Common myeloid progenitor, CD34-positive (primary cell): ENCODE measurements around the gene SDCBP2.

Experiments used
- CTCF ChIA-PET: fragments of 350-600 bp; sonication (Branson Sonifier 250); formaldehyde crosslinking; loops from one replicate; lab custom pipeline; 2021; ENCODE audit warnings: antibody characterized with exemption; lab: Charles Lee
- POLR2A ChIA-PET: fragments of 350-600 bp; sonication (Branson Sonifier 250); formaldehyde crosslinking; loops from one replicate; lab custom pipeline; 2021; ENCODE audit warnings: antibody characterized with exemption; lab: Charles Lee
- DNase-seq, 3 donors: peaks; one replicate each; pipeline versions ENCODE4 v3.0.0 to v3.0.0-alpha.2; 2013
- H3K27ac ChIP-seq, 2 experiments: 1 replicate in 1 of 2; 2 replicates in 1 of 2; pipeline ENCODE4 v1.7.0; 2013; ENCODE audit warnings: inconsistent platforms in 2 of 2, low read length in 2 of 2, mild to moderate bottlenecking in 2 of 2, low read depth in 1 of 2, moderate library complexity in 1 of 2; ENCODE audit not compliant: severe bottlenecking in 2 of 2, insufficient read depth in 1 of 2, poor library complexity in 1 of 2
- H3K27me3 ChIP-seq, 5 experiments: replicated peaks in 2 of 5; 1 replicate in 3 of 5; 2 replicates in 2 of 5; pipeline versions ENCODE4 v1.6.1 to v1.7.0; 2013; ENCODE audit warnings: low read length in 4 of 5, mild to moderate bottlenecking in 2 of 5, moderate library complexity in 2 of 5, inconsistent platforms in 1 of 5; ENCODE audit not compliant: insufficient read depth in 5 of 5, control insufficient read depth in 4 of 5
- H3K36me3 ChIP-seq, 4 experiments: 1 replicate in 2 of 4; 2 replicates in 2 of 4; pipeline versions ENCODE4 v1.6.1 to v1.7.0; 2013; ENCODE audit warnings: low read length in 3 of 4, control low read depth in 1 of 4, mild to moderate bottlenecking in 1 of 4; ENCODE audit not compliant: control insufficient read depth in 4 of 4, insufficient read depth in 4 of 4
- H3K4me1 ChIP-seq, 4 experiments: 1 replicate in 3 of 4; 2 replicates in 1 of 4; pipeline versions ENCODE4 v1.6.1 to v1.7.1; 2013; ENCODE audit warnings: low read length in 3 of 4, mild to moderate bottlenecking in 3 of 4, control low read depth in 1 of 4, inconsistent platforms in 1 of 4, moderate library complexity in 1 of 4; ENCODE audit not compliant: control insufficient read depth in 4 of 4, insufficient read depth in 4 of 4; ENCODE audit errors: control extremely low read depth in 1 of 4
- H3K4me3 ChIP-seq, 7 experiments: 1 replicate in 4 of 7; 2 replicates in 3 of 7; pipeline versions ENCODE4 v1.5.1 to v1.7.0; 2013; ENCODE audit warnings: mild to moderate bottlenecking in 7 of 7, low read length in 6 of 7, moderate library complexity in 6 of 7, inconsistent platforms in 2 of 7, low read depth in 2 of 7, control low read depth in 1 of 7; ENCODE audit not compliant: insufficient read depth in 4 of 7, control insufficient read depth in 1 of 7; ENCODE audit errors: extremely low read depth in 1 of 7
- H3K9me3 ChIP-seq, 5 experiments: 1 replicate in 4 of 5; 2 replicates in 1 of 5; pipeline versions ENCODE4 v1.6.1 to v1.7.1; 2013; ENCODE audit warnings: low read length in 4 of 5, mild to moderate bottlenecking in 2 of 5, inconsistent platforms in 1 of 5, low read depth in 1 of 5, moderate library complexity in 1 of 5; ENCODE audit not compliant: control insufficient read depth in 4 of 5, insufficient read depth in 2 of 5; ENCODE audit errors: control extremely low read depth in 1 of 5
- WGBS: methylation state at CpG from one replicate; pipeline ENCODE4 v1.1.5; 2013; ENCODE audit not compliant: insufficient coverage; 5-methylcytosine and 5-hydroxymethylcytosine counted together

SDCBP2 gene

DNA sequence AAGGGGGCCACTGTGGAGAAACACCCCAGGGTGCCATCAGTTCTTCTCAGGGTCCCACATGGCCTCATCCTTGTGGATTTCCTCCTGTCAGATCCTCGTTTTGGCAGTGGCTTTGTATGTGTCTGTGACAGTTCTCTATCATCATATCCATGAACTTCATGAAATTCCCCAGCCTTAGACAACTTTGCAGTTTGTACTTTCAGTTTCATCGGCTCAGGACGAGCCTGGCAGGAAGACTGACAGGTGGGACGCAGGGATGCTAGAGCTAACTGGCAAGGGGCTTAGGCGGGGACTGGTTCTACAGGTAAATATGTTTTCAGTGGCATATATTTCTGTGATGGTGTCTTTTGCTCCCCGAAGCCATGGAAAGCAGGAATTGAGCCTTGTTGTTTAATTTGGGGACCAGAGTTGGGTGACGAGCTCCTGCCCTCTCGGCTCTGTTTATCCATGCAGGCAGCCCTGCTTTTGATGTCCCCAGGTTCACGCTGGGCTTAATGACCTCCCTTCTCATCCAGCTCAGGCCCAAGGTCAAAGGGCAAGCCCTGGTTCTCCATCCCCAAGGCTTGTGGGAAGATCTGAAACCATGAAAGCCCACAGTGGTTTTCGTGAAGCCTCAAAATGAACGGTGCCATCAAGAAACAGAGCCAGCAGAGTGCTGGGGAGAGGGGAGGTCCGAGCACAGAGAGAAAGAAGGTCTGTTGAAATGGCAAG, 11.2 kb downstream of the SDCBP2 start:
- no peak for DNase-seq
- H3K4me1 ChIP-seq = peaks cover 0 to 23% (median 7%) of the 10 kb centered on the region in 4 experiments
- ChIA-PET POLR2A (no interaction called here), CTCF (interaction anchor here (1.2 to 6.8 kb wide), 3 partner anchors 18 to 187 kb away, joined by 3 to 57 read pairs (median 5); no protein-coding TSS in a partner anchor)
- no peaks in the 10 kb centered on the region for H3K9me3 ChIP-seq
- H3K4me3 ChIP-seq = peak overlapping the region in 2 of 7 experiments; percentile 49 to 57
- WGBS = 54% methylated on average over 12 of the region's 12 CpGs
- H3K27ac ChIP-seq = no peak overlapping the region
- no peaks in the 10 kb centered on the region for H3K27me3 ChIP-seq
- no peaks in the 10 kb centered on the region for H3K36me3 ChIP-seq

DNA sequence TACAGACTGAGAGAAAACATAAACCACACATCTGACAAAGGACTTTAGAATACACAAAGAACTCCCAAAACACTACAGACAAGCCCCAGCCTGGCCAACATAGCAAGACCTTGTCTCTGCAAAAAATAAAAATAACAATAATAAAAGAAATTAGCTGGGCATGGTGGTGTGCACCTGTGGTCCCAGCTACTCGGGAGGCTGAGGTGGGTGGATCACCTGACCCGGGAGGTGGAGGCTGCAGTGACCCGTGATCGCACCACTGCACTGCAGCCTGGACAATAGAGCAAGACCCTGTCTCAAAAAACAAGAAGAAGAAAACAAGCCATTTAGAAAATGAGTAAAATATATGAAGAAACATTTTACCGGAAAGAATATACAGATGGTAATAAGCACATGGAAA, 13.1 kb downstream of the SDCBP2 start:
- Histone ChIP-seq H3K27ac (no peak overlapping the region), H3K4me3 (no peak overlapping the region), H3K27me3 (no peaks in the 10 kb centered on the region), H3K36me3 (no peaks in the 10 kb centered on the region), H3K9me3 (no peaks in the 10 kb centered on the region), H3K4me1 (peaks cover 0 to 16% (median 4%) of the 10 kb centered on the region in 4 experiments)
- POLR2A ChIA-PET = no interaction called here
- WGBS = 100% methylated on average over 3 of the region's 5 CpGs
- CTCF ChIA-PET = interaction anchor here (0.8 to 6.8 kb wide), 7 partner anchors 9 to 188 kb away, joined by 3 to 57 read pairs (median 4); no protein-coding TSS in a partner anchor
- DNase-seq = no peak

- H3K36me3 ChIP-seq = no peaks in the 10 kb centered on the region
- H3K4me3 ChIP-seq = peak overlapping the region in 1 of 7 experiments; percentile 40
- ChIA-PET POLR2A (no interaction called here), CTCF (interaction anchor here (0.9 to 2.5 kb wide), 17 partner anchors 9 to 485 kb away, joined by 3 to 37 read pairs (median 4); partner anchors contain the start of gene SNPH)
- H3K9me3 ChIP-seq = no peaks in the 10 kb centered on the region
- H3K4me1 ChIP-seq = peaks cover 0 to 16% (median 4%) of the 10 kb centered on the region in 4 experiments
- 45% methylated on average over 26 of the region's 38 CpGs for WGBS
- peak; percentile 54 to 58 (median 57) for DNase-seq
- H3K27me3 ChIP-seq = no peaks in the 10 kb centered on the region
- no peak overlapping the region for H3K27ac ChIP-seq
These were observed 15.5 kb downstream of the SDCBP2 start for GRCh38 chr20:1313236-1313964.

DNA sequence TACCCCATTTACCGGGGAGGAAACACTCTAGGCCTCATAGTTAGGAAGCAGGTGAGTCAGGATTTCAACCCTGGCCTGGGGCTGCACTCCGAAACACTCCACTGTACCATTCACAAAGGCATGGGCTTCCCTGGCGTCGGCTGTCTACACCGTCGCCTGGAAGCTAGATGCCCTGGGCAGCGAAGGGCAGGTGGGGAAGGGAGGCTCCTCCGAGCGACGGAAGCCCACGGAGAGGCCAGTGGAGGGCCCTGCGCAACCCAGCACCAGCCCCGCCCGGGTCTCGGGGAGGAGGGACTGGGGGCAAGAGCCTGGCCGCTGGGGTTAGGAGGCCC, 16.1 kb downstream of the SDCBP2 start:
- Histone ChIP-seq H3K27ac (no peak overlapping the region), H3K36me3 (no peaks in the 10 kb centered on the region), H3K4me1 (peaks cover 0 to 14% (median 4%) of the 10 kb centered on the region in 4 experiments), H3K27me3 (no peaks in the 10 kb centered on the region), H3K9me3 (no peaks in the 10 kb centered on the region), H3K4me3 (no peak overlapping the region)
- DNase-seq = no peak
- ChIA-PET POLR2A (no interaction called here), CTCF (interaction anchor here (0.9 to 2.5 kb wide), 19 partner anchors 8 to 486 kb away, joined by 3 to 37 read pairs (median 4); partner anchors contain the start of gene SNPH)
- 94% methylated on average over 16 of the region's 16 CpGs for WGBS

DNA sequence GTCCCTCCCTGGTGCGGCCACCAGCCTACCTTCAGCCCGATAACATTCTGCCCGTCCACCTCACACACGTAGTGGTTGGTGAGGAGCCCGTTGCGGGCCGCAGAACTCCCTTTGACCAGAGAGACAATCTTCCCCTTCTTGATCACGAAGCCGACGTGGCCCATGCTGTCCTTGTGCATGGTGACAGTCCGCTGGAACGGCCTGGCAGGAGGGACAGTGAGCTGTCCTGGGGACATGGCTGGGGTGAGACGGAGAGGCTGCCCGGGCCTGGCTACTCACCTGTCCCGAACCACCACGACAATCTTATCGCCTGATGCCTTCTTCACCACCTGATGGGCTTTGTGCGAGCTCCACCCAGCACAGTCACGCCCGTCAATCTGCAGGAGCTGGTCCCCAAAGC, 16.6 kb downstream of the SDCBP2 start:
- POLR2A ChIA-PET = no interaction called here
- DNase-seq = no peak
- H3K27ac ChIP-seq = no peak overlapping the region
- no peak overlapping the region for H3K4me3 ChIP-seq
- CTCF ChIA-PET = interaction anchor here (0.6 to 2.5 kb wide), 17 partner anchors 10 to 486 kb away, joined by 3 to 37 read pairs (median 4); partner anchors contain the start of gene SNPH
- peaks cover 0 to 8% (median 4%) of the 10 kb centered on the region in 4 experiments for H3K4me1 ChIP-seq
- no peaks in the 10 kb centered on the region for H3K36me3 ChIP-seq
- 87% methylated on average over 13 of the region's 20 CpGs for WGBS
- no peaks in the 10 kb centered on the region for H3K27me3 ChIP-seq
- H3K9me3 ChIP-seq = no peaks in the 10 kb centered on the region

- WGBS = 92% methylated on average over 9 of the region's 12 CpGs
- Histone ChIP-seq H3K36me3 (no peaks in the 10 kb centered on the region), H3K4me3 (no peak overlapping the region), H3K27me3 (no peaks in the 10 kb centered on the region), H3K27ac (no peak overlapping the region), H3K4me1 (peaks cover 0 to 8% (median 4%) of the 10 kb centered on the region in 4 experiments), H3K9me3 (no peaks in the 10 kb centered on the region)
- no peak for DNase-seq
- CTCF ChIA-PET = interaction anchor here (1.2 to 1.7 kb wide), 4 partner anchors 12 to 128 kb away, joined by 5 to 7 read pairs (median 6); no protein-coding TSS in a partner anchor
- POLR2A ChIA-PET = no interaction called here
These were observed 18.3 kb downstream of the SDCBP2 start for GRCh38 chr20:1310506-1311190.
